HepG2 (cell line): Measurements from ENCODE around the gene SNX21. TPM values are rescaled to one million over a fixed set of nuclear protein-coding genes. Genes with fewer than 3 reads are reported as not detected.

Source experiments
- GPN1 ChIP-seq: sonication (generic); formaldehyde crosslinking; IDR thresholded peaks from 2 replicates; pipeline ENCODE4 v1.5.1; 2020; ENCODE audit warnings: missing genetic modification reagents, borderline replicate concordance
- KLF11 ChIP-seq: IDR thresholded peaks from 2 replicates; pipeline ENCODE4 v1.6.1; 2016; ENCODE audit warnings: missing compliant biosample characterization
- KMT2B ChIP-seq: IDR thresholded peaks from 2 replicates; pipeline ENCODE4 v1.6.1; 2016; ENCODE audit warnings: missing genetic modification reagents, missing compliant biosample characterization
- MED8 ChIP-seq: sonication (generic); formaldehyde crosslinking; IDR thresholded peaks from 2 replicates; pipeline ENCODE4 v1.8.1; 2023; ENCODE audit warnings: mild to moderate bottlenecking, missing genetic modification reagents; ENCODE audit not compliant: insufficient replicate concordance
- NR2F2 ChIP-seq: IDR thresholded peaks from 2 replicates; pipeline ENCODE4 v1.6.1; 2012; ENCODE audit warnings: low read depth, inconsistent platforms, borderline replicate concordance
- RBAK ChIP-seq: sonication (generic); formaldehyde crosslinking; IDR thresholded peaks from 2 replicates; pipeline ENCODE4 v1.5.1; 2020; ENCODE audit warnings: mild to moderate bottlenecking, missing genetic modification reagents
- RFX1 ChIP-seq: fragments of 450-650 bp; IDR thresholded peaks from 2 replicates; pipeline ENCODE4 v1.6.1; 2017
- SIN3A ChIP-seq: IDR thresholded peaks from 2 replicates; pipeline ENCODE4 v1.6.1; 2011; ENCODE audit warnings: low read depth, mild to moderate bottlenecking, control low read depth, low read length, borderline replicate concordance
- SIN3B ChIP-seq: fragments of 150-350 bp; IDR thresholded peaks from 2 replicates; pipeline ENCODE4 v1.6.1; 2014; ENCODE audit warnings: low read length
- SMYD3 ChIP-seq: sonication (generic); formaldehyde crosslinking; IDR thresholded peaks from 2 replicates; pipeline ENCODE4 v1.8.1; 2023; ENCODE audit warnings: mild to moderate bottlenecking, missing genetic modification reagents
- SOX6 ChIP-seq, 2 experiments: fragments of 450-650 bp in 1 of 2; sonication (generic) in 1 of 2; formaldehyde crosslinking in 1 of 2; IDR thresholded peaks; 2 replicates each; pipeline versions ENCODE4 v1.4.0 to v1.6.1; 2017 to 2020; ENCODE audit warnings: antibody characterized with exemption in 1 of 2, mild to moderate bottlenecking in 1 of 2, missing genetic modification reagents in 1 of 2
- WIZ ChIP-seq: sonication (generic); formaldehyde crosslinking; IDR thresholded peaks from 2 replicates; pipeline ENCODE4 v1.5.1; 2020; ENCODE audit warnings: mild to moderate bottlenecking, missing genetic modification reagents
- ZBTB8A ChIP-seq: sonication (generic); formaldehyde crosslinking; IDR thresholded peaks from 2 replicates; pipeline ENCODE4 v1.4.0; 2020; ENCODE audit warnings: mild to moderate bottlenecking, low read depth, missing genetic modification reagents, borderline replicate concordance
- ZFP41 ChIP-seq: sonication (generic); formaldehyde crosslinking; IDR thresholded peaks from 2 replicates; pipeline ENCODE4 v1.4.0; 2020; ENCODE audit warnings: mild to moderate bottlenecking, missing genetic modification reagents, borderline replicate concordance
- ZNF224 ChIP-seq: sonication (generic); formaldehyde crosslinking; IDR thresholded peaks from 2 replicates; pipeline ENCODE4 v1.5.0; 2020; ENCODE audit warnings: mild to moderate bottlenecking, missing genetic modification reagents
- ZNF317 ChIP-seq: sonication (generic); formaldehyde crosslinking; IDR thresholded peaks from 2 replicates; pipeline ENCODE4 v1.5.0; 2020; ENCODE audit warnings: mild to moderate bottlenecking, missing genetic modification reagents
- ZNF367 ChIP-seq: sonication (generic); formaldehyde crosslinking; IDR thresholded peaks from 2 replicates; pipeline ENCODE4 v1.4.0; 2020; ENCODE audit warnings: missing genetic modification reagents, borderline replicate concordance
- ZNF703 ChIP-seq: sonication (generic); formaldehyde crosslinking; IDR thresholded peaks from 2 replicates; pipeline ENCODE4 v1.5.1; 2020; ENCODE audit warnings: missing genetic modification reagents, mild to moderate bottlenecking, moderate library complexity, borderline replicate concordance
- polyA plus RNA-seq, 8 experiments: library from polyadenylated mRNA; depleted of rRNA in 3 of 8; stranded (reverse) in 7 of 8; unstranded in 1 of 8; fragments of >200 nt; fragmentation: Illumina TruSeq in 4 of 8; extraction: Trizol in 4 of 8; gene quantifications; 2 replicates each; pipeline versions ENCODE4 v1.2.1 to v1.2.3, GENCODE V29; 2011 to 2016; ENCODE audit warnings: low read depth in 4 of 8, missing spikeins in 1 of 8, mixed read lengths in 1 of 8; ENCODE audit not compliant: insufficient read depth in 1 of 8
- total RNA-seq, 5 experiments: library from RNA; depleted of rRNA; stranded (reverse); fragments of >200 nt; fragmentation: Illumina TruSeq; extraction: Trizol; gene quantifications; 2 replicates each; pipeline ENCODE4 v1.2.3, GENCODE V29; 2016; ENCODE audit warnings: low read depth in 1 of 5
- TF ChIP-seq, protein P1 (sequence below): sonication (generic); formaldehyde crosslinking; IDR thresholded peaks from 2 replicates; pipeline ENCODE4 v1.9.0; 2022; ENCODE audit warnings: low read depth, missing genetic modification reagents
- TF ChIP-seq, protein P2 (sequence below): sonication (generic); formaldehyde crosslinking; IDR thresholded peaks from 2 replicates; pipeline ENCODE4 v1.5.0; 2020; ENCODE audit warnings: mild to moderate bottlenecking, missing genetic modification reagents
- TF ChIP-seq, protein P3 (sequence below): sonication (generic); formaldehyde crosslinking; IDR thresholded peaks from 2 replicates; pipeline ENCODE4 v1.8.1; 2023; ENCODE audit warnings: mild to moderate bottlenecking, missing genetic modification reagents
- TF ChIP-seq, protein P4 (sequence below): fragments of 450-650 bp; IDR thresholded peaks from 2 replicates; pipeline ENCODE4 v1.6.1; 2017

The SNX21 gene
- total and polyA plus RNA-seq, 2 of the 13 experiments (the other 11 are each of a cell fraction or from before 2014, with no cell fraction given) = 7.7 to 12.8 TPM

DNA sequence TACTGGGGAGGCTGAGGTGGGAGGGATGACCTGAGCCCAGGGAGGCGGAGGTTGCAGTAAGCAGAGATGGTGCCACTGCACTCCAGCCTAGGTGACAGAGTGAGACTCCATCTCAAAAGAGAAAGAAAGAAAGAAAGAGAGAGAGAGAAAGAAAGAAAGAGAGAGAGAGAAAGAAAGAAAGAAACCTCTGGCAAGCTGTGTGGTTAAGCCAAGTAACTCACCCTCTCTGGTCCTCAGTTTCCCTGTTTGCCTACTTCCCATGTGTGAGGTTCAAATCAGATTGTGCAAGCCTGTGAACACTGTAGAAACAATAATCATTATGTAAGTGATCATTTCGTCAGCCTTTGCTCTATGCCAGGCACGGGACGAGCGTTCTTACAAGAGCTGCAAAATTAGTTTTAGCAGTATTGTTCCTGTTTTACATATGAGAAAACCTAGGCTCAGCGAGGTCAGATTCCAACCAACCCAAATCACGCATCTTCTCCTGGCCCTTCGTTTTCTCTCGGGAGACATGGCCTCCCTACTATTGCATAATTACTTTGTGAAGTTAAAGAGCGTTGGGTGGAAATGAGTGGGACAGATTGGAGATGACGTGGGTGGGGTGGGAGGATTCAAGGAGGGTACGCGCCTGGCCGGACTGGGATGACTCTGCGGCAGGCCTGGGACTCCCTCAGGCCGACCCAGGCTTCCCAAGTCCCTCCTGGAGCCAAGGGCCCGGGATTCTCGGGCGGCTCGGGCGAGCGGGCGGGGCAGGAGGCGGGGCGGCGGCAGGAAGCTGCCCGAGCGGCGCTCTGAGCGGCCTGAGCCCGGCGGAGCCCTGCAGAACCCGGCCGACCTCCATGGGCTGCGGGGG lies at the start of gene SNX21 (continued):
- TF ChIP-seq ZNF224 (no peak; the same call in 1 of the 2 replicates), SOX6 (IDR thresholded peaks at IDR 0.05) (no peak), SOX6 (CRISPR knock-in tag; IDR thresholded peaks at IDR 0.05) (peak; percentile 88), NR2F2 (no peak), SIN3A (peak; percentile 86; the same call in 1 of the 2 replicates), ZNF367 (CRISPR knock-in tag) (no peak), ZNF703 (no peak; the same call in 1 of the 2 replicates), RFX1 (no peak), GPN1 (CRISPR knock-in tag) (no peak), SMYD3 (CRISPR knock-in tag) (no peak), SIN3B (no peak), ZBTB8A (no peak; the same call in 1 of the 2 replicates), KMT2B (CRISPR knock-in tag) (no peak), MED8 (CRISPR knock-in tag) (no peak), WIZ (CRISPR knock-in tag) (no peak), RBAK (CRISPR knock-in tag) (0 out of 2 replicates have a peak, but pooled peaks have one; percentile 8), ZNF317 (peak; percentile 67), KLF11 (0 out of 2 replicates have a peak, but pooled peaks have one; percentile 59), ZFP41 (CRISPR knock-in tag) (no peak)
- TF ChIP-seq, protein P1, sequence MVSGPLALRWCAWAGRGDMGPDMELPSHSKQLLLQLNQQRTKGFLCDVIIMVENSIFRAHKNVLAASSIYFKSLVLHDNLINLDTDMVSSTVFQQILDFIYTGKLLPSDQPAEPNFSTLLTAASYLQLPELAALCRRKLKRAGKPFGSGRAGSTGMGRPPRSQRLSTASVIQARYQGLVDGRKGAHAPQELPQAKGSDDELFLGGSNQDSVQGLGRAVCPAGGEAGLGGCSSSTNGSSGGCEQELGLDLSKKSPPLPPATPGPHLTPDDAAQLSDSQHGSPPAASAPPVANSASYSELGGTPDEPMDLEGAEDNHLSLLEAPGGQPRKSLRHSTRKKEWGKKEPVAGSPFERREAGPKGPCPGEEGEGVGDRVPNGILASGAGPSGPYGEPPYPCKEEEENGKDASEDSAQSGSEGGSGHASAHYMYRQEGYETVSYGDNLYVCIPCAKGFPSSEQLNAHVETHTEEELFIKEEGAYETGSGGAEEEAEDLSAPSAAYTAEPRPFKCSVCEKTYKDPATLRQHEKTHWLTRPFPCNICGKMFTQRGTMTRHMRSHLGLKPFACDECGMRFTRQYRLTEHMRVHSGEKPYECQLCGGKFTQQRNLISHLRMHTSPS = no peak
- TF ChIP-seq, protein P2, sequence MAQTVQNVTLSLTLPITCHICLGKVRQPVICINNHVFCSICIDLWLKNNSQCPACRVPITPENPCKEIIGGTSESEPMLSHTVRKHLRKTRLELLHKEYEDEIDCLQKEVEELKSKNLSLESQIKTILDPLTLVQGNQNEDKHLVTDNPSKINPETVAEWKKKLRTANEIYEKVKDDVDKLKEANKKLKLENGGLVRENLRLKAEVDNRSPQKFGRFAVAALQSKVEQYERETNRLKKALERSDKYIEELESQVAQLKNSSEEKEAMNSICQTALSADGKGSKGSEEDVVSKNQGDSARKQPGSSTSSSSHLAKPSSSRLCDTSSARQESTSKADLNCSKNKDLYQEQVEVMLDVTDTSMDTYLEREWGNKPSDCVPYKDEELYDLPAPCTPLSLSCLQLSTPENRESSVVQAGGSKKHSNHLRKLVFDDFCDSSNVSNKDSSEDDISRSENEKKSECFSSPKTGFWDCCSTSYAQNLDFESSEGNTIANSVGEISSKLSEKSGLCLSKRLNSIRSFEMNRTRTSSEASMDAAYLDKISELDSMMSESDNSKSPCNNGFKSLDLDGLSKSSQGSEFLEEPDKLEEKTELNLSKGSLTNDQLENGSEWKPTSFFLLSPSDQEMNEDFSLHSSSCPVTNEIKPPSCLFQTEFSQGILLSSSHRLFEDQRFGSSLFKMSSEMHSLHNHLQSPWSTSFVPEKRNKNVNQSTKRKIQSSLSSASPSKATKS (CRISPR knock-in tag) = no peak
- TF ChIP-seq, protein P3, sequence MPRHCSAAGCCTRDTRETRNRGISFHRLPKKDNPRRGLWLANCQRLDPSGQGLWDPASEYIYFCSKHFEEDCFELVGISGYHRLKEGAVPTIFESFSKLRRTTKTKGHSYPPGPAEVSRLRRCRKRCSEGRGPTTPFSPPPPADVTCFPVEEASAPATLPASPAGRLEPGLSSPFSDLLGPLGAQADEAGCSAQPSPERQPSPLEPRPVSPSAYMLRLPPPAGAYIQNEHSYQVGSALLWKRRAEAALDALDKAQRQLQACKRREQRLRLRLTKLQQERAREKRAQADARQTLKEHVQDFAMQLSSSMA (CRISPR knock-in tag) = no peak
- TF ChIP-seq, protein P4, sequence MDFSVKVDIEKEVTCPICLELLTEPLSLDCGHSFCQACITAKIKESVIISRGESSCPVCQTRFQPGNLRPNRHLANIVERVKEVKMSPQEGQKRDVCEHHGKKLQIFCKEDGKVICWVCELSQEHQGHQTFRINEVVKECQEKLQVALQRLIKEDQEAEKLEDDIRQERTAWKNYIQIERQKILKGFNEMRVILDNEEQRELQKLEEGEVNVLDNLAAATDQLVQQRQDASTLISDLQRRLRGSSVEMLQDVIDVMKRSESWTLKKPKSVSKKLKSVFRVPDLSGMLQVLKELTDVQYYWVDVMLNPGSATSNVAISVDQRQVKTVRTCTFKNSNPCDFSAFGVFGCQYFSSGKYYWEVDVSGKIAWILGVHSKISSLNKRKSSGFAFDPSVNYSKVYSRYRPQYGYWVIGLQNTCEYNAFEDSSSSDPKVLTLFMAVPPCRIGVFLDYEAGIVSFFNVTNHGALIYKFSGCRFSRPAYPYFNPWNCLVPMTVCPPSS = no peak
